Ishikawa (cell line): ENCODE measurements around the gene SH3BP2.

Source experiments
- CEBPB ChIP-seq: IDR thresholded peaks from 2 replicates; pipeline ENCODE4 v1.6.1; 2012
- CREB1 ChIP-seq: IDR thresholded peaks from 2 replicates; pipeline ENCODE4 v1.6.1; 2012; ENCODE audit warnings: low read depth
- EGR1 ChIP-seq: IDR thresholded peaks from 2 replicates; pipeline ENCODE4 v1.6.1; 2012
- EP300 ChIP-seq: IDR thresholded peaks from 2 replicates; pipeline ENCODE4 v1.6.1; 2012; ENCODE audit warnings: borderline replicate concordance
- FOXM1 ChIP-seq: IDR thresholded peaks from 2 replicates; pipeline ENCODE4 v1.6.1; 2012; ENCODE audit warnings: low read depth, borderline replicate concordance
- MAX ChIP-seq: IDR thresholded peaks from 2 replicates; pipeline ENCODE4 v1.6.1; 2012
- NFIC ChIP-seq: IDR thresholded peaks from 2 replicates; pipeline ENCODE4 v1.6.1; 2012
- RAD21 ChIP-seq: IDR thresholded peaks from 2 replicates; pipeline ENCODE4 v1.6.1; 2012; ENCODE audit warnings: low read depth
- REST ChIP-seq: IDR thresholded peaks from 2 replicates; pipeline ENCODE4 v1.6.1; 2012; ENCODE audit warnings: low read depth, mild to moderate bottlenecking
- TAF1 ChIP-seq: IDR thresholded peaks from 2 replicates; pipeline ENCODE4 v1.6.1; 2012; ENCODE audit warnings: low read depth, mild to moderate bottlenecking
- TCF12 ChIP-seq: IDR thresholded peaks from 2 replicates; pipeline ENCODE4 v1.6.1; 2012; ENCODE audit warnings: low read depth
- TEAD4 ChIP-seq: IDR thresholded peaks from 2 replicates; pipeline ENCODE4 v1.6.1; 2012
- USF1 ChIP-seq: IDR thresholded peaks from 2 replicates; pipeline ENCODE4 v1.6.1; 2012
- YY1 ChIP-seq: IDR thresholded peaks from 2 replicates; pipeline ENCODE4 v1.6.1; 2012; ENCODE audit warnings: low read depth
- ZBTB7A ChIP-seq: IDR thresholded peaks from 2 replicates; pipeline ENCODE4 v1.6.1; 2012; ENCODE audit warnings: low read depth

The SH3BP2 gene

GRCh38 chr4:2789793-2790582, 2.9 kb upstream of the SH3BP2 start:
- no peak for TF ChIP-seq USF1
- no peak for TF ChIP-seq MAX
- no peak for TF ChIP-seq TAF1
- TF ChIP-seq ZBTB7A: no peak
- TF ChIP-seq EP300: no peak
- no peak for TF ChIP-seq CEBPB
- TF ChIP-seq CREB1: no peak
- no peak for TF ChIP-seq EGR1

- TF ChIP-seq TEAD4 (no peak), YY1 (no peak), TCF12 (no peak), EP300 (no peak), FOXM1 (no peak), ZBTB7A (no peak), NFIC (no peak), REST (no peak), USF1 (no peak), CEBPB (no peak), TAF1 (no peak)
Measured at GRCh38 chr4:2790583-2791517, 2.0 kb upstream of the SH3BP2 start.

- no peak for TF ChIP-seq NFIC
- no peak for TF ChIP-seq CEBPB
- TF ChIP-seq TEAD4: no peak
- TF ChIP-seq EGR1: no peak
- no peak for TF ChIP-seq FOXM1
- no peak for TF ChIP-seq RAD21
- TF ChIP-seq TCF12: no peak
- no peak for TF ChIP-seq USF1
- no peak for TF ChIP-seq CREB1
- TF ChIP-seq REST: no peak
- no peak for TF ChIP-seq EP300
- no peak for TF ChIP-seq MAX
- TF ChIP-seq TAF1: no peak
- TF ChIP-seq YY1: no peak
- TF ChIP-seq ZBTB7A: no peak
Measured at GRCh38 chr4:2791518-2792395, 1.1 kb upstream of the SH3BP2 start.

GRCh38 chr4:2792396-2792710, 532 bp upstream of the SH3BP2 start:
- no peak for TF ChIP-seq RAD21
- no peak for TF ChIP-seq TAF1
- no peak for TF ChIP-seq NFIC
- TF ChIP-seq REST: no peak
- TF ChIP-seq CREB1: no peak
- no peak for TF ChIP-seq USF1
- TF ChIP-seq EGR1: no peak
- no peak for TF ChIP-seq ZBTB7A
- TF ChIP-seq FOXM1: no peak
- TF ChIP-seq TEAD4: no peak
- TF ChIP-seq CEBPB: no peak
- no peak for TF ChIP-seq MAX
- TF ChIP-seq EP300: no peak
- no peak for TF ChIP-seq YY1
- TF ChIP-seq TCF12: no peak
